A673 (cell line): Measurements from ENCODE around the gene UCK2.

Experiments used
- CTCF ChIP-seq: fragments of 300-800, 200-600 bp; sonication (generic); conservative IDR thresholded peaks from 2 replicates; pipeline ENCODE4 v1.5.1; 2017; ENCODE audit warnings: low read depth, mild to moderate bottlenecking, antibody characterized with exemption, low read length, moderate library complexity, mixed read lengths
- EZH2 ChIP-seq: fragments of 200-600 bp; sonication (generic); IDR thresholded peaks from 2 replicates; pipeline ENCODE4 v1.6.1; 2017; ENCODE audit warnings: borderline replicate concordance, low read depth, mild to moderate bottlenecking, mixed read lengths, antibody characterized with exemption, low read length; ENCODE audit not compliant: poor library complexity, severe bottlenecking

GRCh38 chr1:165845569-165845968 is 18.2 kb downstream of the UCK2 start:
- TF ChIP-seq EZH2 (no peak), CTCF (no peak)
